HG02623 (cell line): ENCODE measurements around the gene RAD51B.
"Not testable (repeated sequence)": the region's sequence is repeated elsewhere in the genome, so short reads cannot be mapped to it uniquely, and the experiment has no call there.

Source experiments
- ATAC-seq: cut with Tn5 transposase; IDR thresholded peaks from one replicate; pipeline ENCODE4 v1.9.1; 2021; ENCODE audit warnings: moderate library complexity; ENCODE audit not compliant: unreplicated experiment

The RAD51B gene

GRCh38 chr14:68284834-68285233, 465.3 kb downstream of the RAD51B start:
- no peak for ATAC-seq

- ATAC-seq = no peak
Measured at GRCh38 chr14:68285421-68286179, 466.0 kb downstream of the RAD51B start.

GRCh38 chr14:68286667-68287066, 467.1 kb downstream of the RAD51B start:
- no peak for ATAC-seq

- ATAC-seq = not testable (repeated sequence)
Measured at GRCh38 chr14:68289452-68289851, 469.9 kb downstream of the RAD51B start.

- ATAC-seq = no peak
Measured at GRCh38 chr14:68291820-68292219, 472.2 kb downstream of the RAD51B start.

GRCh38 chr14:68292441-68293215, 473.0 kb downstream of the RAD51B start:
- ATAC-seq = no peak

GRCh38 chr14:68293404-68293803, 473.8 kb downstream of the RAD51B start:
- no peak for ATAC-seq

GRCh38 chr14:68295316-68295816, 475.8 kb downstream of the RAD51B start:
- ATAC-seq = no peak

GRCh38 chr14:68297039-68297438, 477.5 kb downstream of the RAD51B start:
- ATAC-seq = no peak

GRCh38 chr14:68297876-68298468, 478.4 kb downstream of the RAD51B start:
- no peak for ATAC-seq

- ATAC-seq = no peak
Measured at GRCh38 chr14:68300608-68301007, 481.0 kb downstream of the RAD51B start.

GRCh38 chr14:68301219-68301618, 481.6 kb downstream of the RAD51B start:
- ATAC-seq = no peak

- ATAC-seq = not testable (repeated sequence)
Measured at GRCh38 chr14:68302938-68303337, 483.4 kb downstream of the RAD51B start.

- ATAC-seq = no peak
Measured at GRCh38 chr14:68305738-68306137, 486.2 kb downstream of the RAD51B start.

GRCh38 chr14:68306265-68306933, 486.8 kb downstream of the RAD51B start:
- peak; percentile 45 for ATAC-seq

GRCh38 chr14:68306934-68307789, 487.6 kb downstream of the RAD51B start:
- no peak for ATAC-seq

- no peak for ATAC-seq
Measured at GRCh38 chr14:68307790-68308168, 488.2 kb downstream of the RAD51B start.

- no peak for ATAC-seq
Measured at GRCh38 chr14:68308726-68309520, 489.3 kb downstream of the RAD51B start.

- ATAC-seq = no peak
Measured at GRCh38 chr14:68309616-68310015, 490.0 kb downstream of the RAD51B start.
